BLaER1 treated with 17β-estradiol and CSF1 and Interleukin-3, amounts not matched to agents 10 nM and 100 nM (cell line): ENCODE results near the gene ZNF655.
"Not testable (repeated sequence)": the region's sequence is repeated elsewhere in the genome, so short reads cannot be mapped to it uniquely, and the experiment has no call there.

Experiments used
- H3K27ac ChIP-seq, 11 experiments: shearing (Covaris generic); formaldehyde crosslinking; 2 replicates each; pipeline ENCODE4 v1.8.1; 2022
- H3K27me3 ChIP-seq, 11 experiments: shearing (Covaris generic); formaldehyde crosslinking; 2 replicates each; pipeline ENCODE4 v1.8.1; 2022
- H3K36me3 ChIP-seq, 11 experiments: shearing (Covaris generic); formaldehyde crosslinking; 2 replicates each; pipeline ENCODE4 v1.8.1; 2022
- H3K4me1 ChIP-seq, 10 experiments: shearing (Covaris generic); formaldehyde crosslinking; 2 replicates each; pipeline ENCODE4 v1.8.1; 2022
- H3K4me2 ChIP-seq, 11 experiments: shearing (Covaris generic); formaldehyde crosslinking; 2 replicates each; pipeline ENCODE4 v1.8.1; 2022
- H3K4me3 ChIP-seq, 10 experiments: shearing (Covaris generic); formaldehyde crosslinking; 2 replicates each; pipeline ENCODE4 v1.8.1; 2022
- H3K9ac ChIP-seq, 11 experiments: shearing (Covaris generic); formaldehyde crosslinking; 2 replicates each; pipeline ENCODE4 v1.8.1; 2022
- H3K9me3 ChIP-seq, 11 experiments: shearing (Covaris generic); formaldehyde crosslinking; replicated peaks in 1 of 11; 2 replicates each; pipeline ENCODE4 v1.8.1; 2022
- H4K20me1 ChIP-seq, 11 experiments: shearing (Covaris generic); formaldehyde crosslinking; 2 replicates each; pipeline ENCODE4 v1.8.1; 2022
- Cebpa-rat ChIP-seq, 11 experiments: shearing (Covaris generic); IDR thresholded peaks; 2 replicates each; pipeline ENCODE4 v1.8.1; 2022

ZNF655 gene

GRCh38 chr7:99541212-99541611 is 17.2 kb upstream of the ZNF655 start:
- Histone ChIP-seq H3K4me1 (peaks cover 0 to 10% (median 0%) of the 10 kb centered on the region in 10 experiments; a peak in 1 of 20 replicates), H3K36me3 (peaks cover 18 to 65% (median 52%) of the 10 kb centered on the region in 11 experiments), H4K20me1 (no peaks in the 10 kb centered on the region), H3K4me2 (no peak overlapping the region), H3K27me3 (no peaks in the 10 kb centered on the region), H3K9ac (no peak overlapping the region), H3K9me3 (peaks cover 79 to 98% (median 92%) of the 10 kb centered on the region in 11 experiments), H3K27ac (no peak overlapping the region), H3K4me3 (no peak overlapping the region)
- no peak for TF ChIP-seq Cebpa-rat (IDR thresholded peaks at IDR 0.05)

DNA sequence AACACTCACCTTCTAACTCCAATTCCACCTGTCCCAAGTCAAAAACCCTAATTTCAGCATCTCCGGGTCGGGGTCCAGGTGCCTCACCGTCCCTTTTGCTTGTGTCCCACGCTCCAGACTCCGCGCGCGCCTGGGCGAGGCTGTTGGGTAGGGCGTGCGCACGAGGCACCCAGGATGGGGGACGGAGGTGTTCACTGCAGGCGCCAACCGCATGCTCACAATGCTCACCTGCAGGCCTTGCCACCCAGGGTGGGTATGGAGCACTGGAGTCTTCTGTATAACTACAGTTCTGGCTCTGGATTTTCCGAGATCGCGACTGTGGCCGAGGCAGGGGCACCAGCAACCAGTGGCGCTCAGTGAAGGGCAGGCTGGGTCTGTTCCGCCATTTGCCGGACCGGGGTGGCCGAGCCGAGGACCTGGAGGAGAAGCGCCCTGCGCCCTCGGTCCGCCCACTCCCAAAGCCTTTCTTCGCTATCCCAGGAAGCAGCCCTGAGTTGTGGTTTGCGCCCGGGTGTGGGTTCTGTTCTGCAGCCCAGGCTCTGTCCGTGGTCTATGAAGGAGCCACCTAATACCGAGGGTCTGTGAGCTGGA is 15.3 kb upstream of the ZNF655 start:
- peaks cover 0 to 10% (median 0%) of the 10 kb centered on the region in 10 experiments; a peak in 1 of 20 replicates for H3K4me1 ChIP-seq
- H3K4me3 ChIP-seq: 0 out of 20 replicates have a peak overlapping the region, but pooled peaks of 1 of the 10 experiments have one; percentile 6
- no peak overlapping the region for H3K4me2 ChIP-seq
- no peak overlapping the region for H3K27ac ChIP-seq
- TF ChIP-seq Cebpa-rat (IDR thresholded peaks at IDR 0.05): no peak
- no peaks in the 10 kb centered on the region for H3K27me3 ChIP-seq
- peaks cover 69 to 79% (median 77%) of the 10 kb centered on the region in 11 experiments for H3K9me3 ChIP-seq
- peaks cover 31 to 79% (median 70%) of the 10 kb centered on the region in 11 experiments for H3K36me3 ChIP-seq
- no peaks in the 10 kb centered on the region for H4K20me1 ChIP-seq
- H3K9ac ChIP-seq: no peak overlapping the region

DNA sequence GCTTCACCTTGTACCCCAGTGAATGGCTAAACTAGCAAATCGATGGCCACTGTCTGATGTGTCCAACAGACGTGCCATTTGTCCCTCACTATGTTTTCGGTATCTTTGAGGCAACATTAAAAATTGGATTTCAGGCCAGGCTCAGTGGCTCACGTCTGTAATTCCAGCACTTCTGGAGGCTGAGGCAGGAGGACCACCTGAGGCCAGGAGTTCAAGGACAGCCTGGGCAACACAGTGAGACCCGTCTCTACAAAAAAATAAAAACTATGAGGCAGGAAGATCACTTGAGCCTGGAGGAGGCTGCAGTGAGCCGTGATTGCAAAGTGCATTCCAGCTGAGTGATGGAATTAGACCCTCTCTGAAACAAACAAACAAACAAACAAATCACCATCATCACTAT is 14.5 kb upstream of the ZNF655 start:
- Histone ChIP-seq H3K4me3 (no peak overlapping the region), H4K20me1 (no peaks in the 10 kb centered on the region), H3K9me3 (peaks cover 61 to 71% (median 69%) of the 10 kb centered on the region in 11 experiments), H3K27ac (no peak overlapping the region), H3K36me3 (peaks cover 34 to 84% (median 74%) of the 10 kb centered on the region in 11 experiments), H3K4me2 (no peak overlapping the region), H3K9ac (no peak overlapping the region), H3K27me3 (no peaks in the 10 kb centered on the region), H3K4me1 (peaks cover 0 to 10% (median 0%) of the 10 kb centered on the region in 10 experiments; a peak in 1 of 20 replicates)
- no peak for TF ChIP-seq Cebpa-rat (IDR thresholded peaks at IDR 0.05)

DNA sequence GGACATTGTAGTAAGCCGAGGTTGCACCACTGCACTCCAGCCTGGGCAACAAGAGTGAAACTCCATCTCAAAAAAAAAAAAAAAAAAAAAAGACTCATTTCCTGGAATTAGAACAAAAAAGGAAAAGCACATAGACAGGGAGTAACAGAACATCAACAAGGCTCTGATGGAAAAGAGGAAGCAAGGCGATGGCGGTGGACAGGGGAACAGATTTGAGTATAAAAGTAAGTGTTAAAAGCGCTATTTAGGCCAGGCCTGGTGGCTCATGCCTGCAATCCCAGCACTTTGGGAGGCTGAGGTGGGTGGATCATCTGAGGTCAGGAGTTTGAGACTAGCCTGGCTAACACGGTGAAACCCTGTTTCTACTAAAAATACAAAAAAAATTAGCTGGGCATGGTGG is 13.1 kb upstream of the ZNF655 start:
- Histone ChIP-seq H3K9me3 (peaks cover 47 to 62% (median 56%) of the 10 kb centered on the region in 11 experiments), H3K4me1 (peaks cover 0 to 13% (median 0%) of the 10 kb centered on the region in 10 experiments; a peak in 3 of 20 replicates), H3K36me3 (peaks cover 34 to 87% (median 78%) of the 10 kb centered on the region in 11 experiments)
- H3K27me3 ChIP-seq, H3K4me3 ChIP-seq, H4K20me1 ChIP-seq, H3K9ac ChIP-seq, H3K27ac ChIP-seq, H3K4me2 ChIP-seq: not testable (repeated sequence)

DNA sequence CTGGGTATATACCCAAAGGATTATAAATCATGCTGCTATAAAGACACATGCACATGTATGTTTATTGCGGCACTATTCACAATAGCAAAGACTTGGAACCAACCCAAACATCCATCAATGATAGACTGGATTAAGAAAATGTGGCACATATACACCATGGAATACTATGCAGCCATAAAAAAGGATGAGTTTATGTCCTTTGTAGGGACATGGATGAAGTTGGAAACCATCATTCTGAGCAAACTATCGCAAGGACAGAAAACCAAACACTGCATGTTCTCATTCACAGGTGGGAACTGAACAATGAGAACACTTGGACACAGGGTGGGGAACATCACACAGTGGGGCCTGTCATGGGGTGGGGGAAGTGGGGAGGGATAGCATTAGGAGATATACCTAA is 8.9 kb upstream of the ZNF655 start:
- H3K27ac ChIP-seq: not testable (repeated sequence)

GRCh38 chr7:99551334-99551733 is 7.1 kb upstream of the ZNF655 start:
- H3K4me2 ChIP-seq: peak overlapping the region; percentile 79 to 95 (median 92)
- peak overlapping the region; percentile 84 to 94 (median 93) for H3K9ac ChIP-seq
- peaks cover 13 to 42% (median 21%) of the 10 kb centered on the region in 10 experiments for H3K4me1 ChIP-seq
- peak overlapping the region; percentile 78 to 91 (median 86) for H3K27ac ChIP-seq
- no peak for TF ChIP-seq Cebpa-rat (IDR thresholded peaks at IDR 0.05)
- H3K9me3 ChIP-seq: peaks cover 0 to 6% (median 0%) of the 10 kb centered on the region in 11 experiments; a peak in 3 of 22 replicates
- H3K36me3 ChIP-seq: peaks cover 28 to 61% (median 51%) of the 10 kb centered on the region in 11 experiments
- no peaks in the 10 kb centered on the region for H4K20me1 ChIP-seq
- no peaks in the 10 kb centered on the region for H3K27me3 ChIP-seq
- H3K4me3 ChIP-seq: peak overlapping the region; percentile 75 to 98 (median 91)

More for the DNA sequence above, 8.9 kb upstream of the ZNF655 start:
- H3K4me2 ChIP-seq, H3K4me3 ChIP-seq, H3K9ac ChIP-seq, H4K20me1 ChIP-seq, H3K27me3 ChIP-seq: not testable (repeated sequence)
- Histone ChIP-seq H3K36me3 (peaks cover 25 to 61% (median 53%) of the 10 kb centered on the region in 11 experiments), H3K4me1 (peaks cover 13 to 35% (median 16%) of the 10 kb centered on the region in 10 experiments), H3K9me3 (peaks cover 5 to 21% (median 13%) of the 10 kb centered on the region in 11 experiments; a peak in 19 of 22 replicates)

- no peak for TF ChIP-seq Cebpa-rat (IDR thresholded peaks at IDR 0.05)
- Histone ChIP-seq H3K4me1 (peaks cover 17 to 47% (median 26%) of the 10 kb centered on the region in 10 experiments), H3K27me3 (no peaks in the 10 kb centered on the region), H3K36me3 (peaks cover 30 to 60% (median 49%) of the 10 kb centered on the region in 11 experiments), H3K4me3 (peak within 1 kb of the TSS; percentile 75 to 98 (median 91)), H3K9ac (peak within 1 kb of the TSS; percentile 84 to 94 (median 93)), H3K27ac (peak within 1 kb of the TSS; percentile 78 to 91 (median 86)), H3K4me2 (peak within 1 kb of the TSS; percentile 79 to 95 (median 92)), H3K9me3 (peaks cover 0 to 6% (median 0%) of the 10 kb centered on the region in 11 experiments; a peak in 2 of 22 replicates), H4K20me1 (no peaks in the 10 kb centered on the region)
Measured at GRCh38 chr7:99551767-99552463, 6.5 kb upstream of the ZNF655 start, which contains the start of gene FAM200A. FAM200A (minus strand) TSS chr7:99552114; CDS start chr7:99548407, 3,707 bp downstream.

DNA sequence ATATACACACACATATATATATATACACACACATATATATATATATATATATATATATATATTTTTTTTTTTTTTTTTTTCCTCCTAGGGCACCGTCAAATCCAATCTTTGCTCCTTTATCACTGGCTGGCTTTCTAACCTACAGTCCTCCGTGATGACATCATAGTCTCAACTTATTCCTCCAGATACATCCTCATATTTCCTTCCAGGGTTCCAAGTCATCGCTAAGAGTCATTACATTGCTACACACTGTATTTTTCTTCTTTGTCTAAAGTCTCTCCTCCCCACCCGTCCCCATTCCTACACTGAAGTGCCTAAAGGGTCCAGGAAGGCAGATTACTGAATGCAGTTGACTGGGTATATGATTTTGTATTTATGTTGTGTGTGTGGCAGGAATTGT is 5.4 kb upstream of the ZNF655 start:
- Histone ChIP-seq H3K36me3 (peaks cover 18 to 50% (median 39%) of the 10 kb centered on the region in 11 experiments), H3K4me1 (peaks cover 24 to 53% (median 33%) of the 10 kb centered on the region in 10 experiments), H3K27ac (no peak overlapping the region), H4K20me1 (no peaks in the 10 kb centered on the region), H3K9ac (no peak overlapping the region), H3K4me3 (no peak overlapping the region), H3K27me3 (no peaks in the 10 kb centered on the region), H3K9me3 (peaks cover 0 to 6% (median 0%) of the 10 kb centered on the region in 11 experiments; a peak in 2 of 22 replicates), H3K4me2 (0 out of 22 replicates have a peak overlapping the region, but pooled peaks of 1 of the 11 experiments have one; percentile 13)
- no peak for TF ChIP-seq Cebpa-rat (IDR thresholded peaks at IDR 0.05)

DNA sequence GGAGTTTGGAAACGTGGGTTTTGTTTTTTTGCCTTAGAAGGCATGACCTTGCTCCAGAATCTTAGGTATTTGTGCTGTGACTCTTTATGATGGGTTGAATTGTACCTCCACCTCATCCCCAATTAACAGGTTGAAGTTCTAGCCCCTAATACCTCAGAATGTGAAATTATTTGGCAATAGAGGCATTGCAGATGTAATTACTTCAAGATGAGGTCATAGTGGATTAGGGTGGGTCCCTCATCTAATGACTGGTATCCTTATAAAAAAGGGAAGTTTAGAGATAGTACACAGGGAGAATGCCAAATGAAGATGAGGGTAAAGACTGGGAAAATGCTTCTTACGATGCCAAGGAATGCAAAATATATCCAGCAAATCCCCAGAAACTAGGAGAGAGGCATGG is 3.5 kb upstream of the ZNF655 start:
- Histone ChIP-seq H3K36me3 (peaks cover 14 to 46% (median 34%) of the 10 kb centered on the region in 11 experiments; a peak in 21 of 22 replicates), H3K27me3 (no peaks in the 10 kb centered on the region), H3K4me2 (peak overlapping the region in 5 of 11 experiments; percentile 9 to 94 (median 39); a peak in 6 of 22 replicates), H3K4me1 (peaks cover 31 to 60% (median 40%) of the 10 kb centered on the region in 10 experiments), H3K4me3 (no peak overlapping the region), H3K9me3 (peaks cover 0 to 5% (median 0%) of the 10 kb centered on the region in 11 experiments; a peak in 2 of 22 replicates), H3K9ac (no peak overlapping the region), H4K20me1 (peaks cover 0 to 9% (median 0%) of the 10 kb centered on the region in 11 experiments; a peak in 5 of 22 replicates), H3K27ac (peak overlapping the region in 2 of 11 experiments; percentile 18 to 32; a peak in 2 of 22 replicates)
- no peak for TF ChIP-seq Cebpa-rat (IDR thresholded peaks at IDR 0.05)
